NCI-H128 (cell line): ENCODE data around the gene PKP3.
"Not testable (repeated sequence)": the region's sequence is repeated elsewhere in the genome, so short reads cannot be mapped to it uniquely, and the experiment has no call there.

Experiments
- DNase-seq: peaks from one replicate; lab custom pipeline; 2025; ENCODE audit not compliant: unreplicated experiment; lab: John Stamatoyannopoulos, UW

PKP3 gene

GRCh38 chr11:394034-394857, at the start of gene PKP3:
TSS of gene PKP3 (plus strand) at chr11:394209. CDS start at chr11:394293, 84 bp downstream.
- DNase-seq, result no peak

- no peak for DNase-seq
Measured at GRCh38 chr11:344836-345578, 49.0 kb upstream of the PKP3 start.

GRCh38 chr11:346529-346928, 47.5 kb upstream of the PKP3 start:
- no peak for DNase-seq

GRCh38 chr11:349270-349954, 44.6 kb upstream of the PKP3 start:
- DNase-seq, result not testable (repeated sequence)

- DNase-seq, result not testable (repeated sequence)
Measured at GRCh38 chr11:350033-350722, 43.8 kb upstream of the PKP3 start.

GRCh38 chr11:350723-351255, 43.2 kb upstream of the PKP3 start:
- no peak for DNase-seq

GRCh38 chr11:351411-351810, 42.6 kb upstream of the PKP3 start:
- DNase-seq, result no peak

GRCh38 chr11:352456-353031, 41.5 kb upstream of the PKP3 start:
- DNase-seq, result no peak

- no peak for DNase-seq
Measured at GRCh38 chr11:353179-353873, 40.7 kb upstream of the PKP3 start.

GRCh38 chr11:355581-356458, 38.2 kb upstream of the PKP3 start:
- DNase-seq, result no peak

GRCh38 chr11:356610-357009, 37.4 kb upstream of the PKP3 start:
- no peak for DNase-seq

GRCh38 chr11:357582-357981, 36.4 kb upstream of the PKP3 start:
- DNase-seq, result no peak

GRCh38 chr11:358129-358800, 35.7 kb upstream of the PKP3 start:
- DNase-seq, result no peak

- DNase-seq, result no peak
Measured at GRCh38 chr11:359181-359714, 34.8 kb upstream of the PKP3 start.

- no peak for DNase-seq
Measured at GRCh38 chr11:360326-361280, 33.4 kb upstream of the PKP3 start.

- DNase-seq, result no peak
Measured at GRCh38 chr11:362642-363442, 31.2 kb upstream of the PKP3 start.
